ENCODE data around the gene GRK1.

GRCh38 chr13:113762538-113762937 is 95.5 kb downstream of the GRK1 start:
- no peak for TF ChIP-seq USF2 (IDR thresholded peaks at IDR 0.05; ENCODE audit: low read depth, low read length)
- no peak for TF ChIP-seq CTCF (conservative IDR thresholded peaks at IDR 0.05; ENCODE audit: low read depth, low read length)
- TF ChIP-seq FOS (IDR thresholded peaks at IDR 0.05; ENCODE audit: low read depth, low read length) = no peak
- no peak for TF ChIP-seq MXI1 (IDR thresholded peaks at IDR 0.05; ENCODE audit: borderline replicate concordance, low read depth, low read length)
- no peak for TF ChIP-seq MAZ (IDR thresholded peaks at IDR 0.05; ENCODE audit: borderline replicate concordance, low read depth, low read length)
- no peak for TF ChIP-seq CHD1 (IDR thresholded peaks at IDR 0.05; ENCODE audit: low read depth, low read length)
- no peak for TF ChIP-seq POLR2A (IDR thresholded peaks at IDR 0.05; ENCODE audit: low read depth, low read length)
- no peak for TF ChIP-seq RFX5 (IDR thresholded peaks at IDR 0.05; ENCODE audit: low read depth, low read length)
- TF ChIP-seq RAD21 (IDR thresholded peaks at IDR 0.05; ENCODE audit: low read length) = no peak
- TF ChIP-seq CEBPB (IDR thresholded peaks at IDR 0.05; ENCODE audit: low read depth, low read length) = no peak

Data from IMR-90 (cell line).